IMR-90 (cell line): ENCODE results near the gene SYNM. TPM values are rescaled to one million over a fixed set of nuclear protein-coding genes. Genes with fewer than 3 reads are reported as not detected.
"Not testable (repeated sequence)": the region's sequence is repeated elsewhere in the genome, so short reads cannot be mapped to it uniquely, and the experiment has no call there.

ENCODE experiments used
- ATAC-seq: fragments of 200-7000 bp; cut with Tn5 transposase; 2 replicates; pipeline ENCODE4 v1.9.1; 2020; ENCODE audit warnings: low read depth, mild to moderate bottlenecking, moderate library complexity
- BruUV-seq: library from RNA; stranded (reverse); fragments of 400-500 nt; replicated peaks from 2 replicates; lab custom pipeline; 2021; lab: Mats Ljungman, UMichigan
- CTCF ChIA-PET: fragments of 300-600 bp; formaldehyde crosslinking; extraction: SDS; loops from one replicate; lab custom pipeline; 2021; ENCODE audit warnings: antibody characterized with exemption; lab: Yijun Ruan, JAX
- POLR2A ChIA-PET: fragments of 300-600 bp; sonication (Branson Sonifier 250); formaldehyde crosslinking; loops from one replicate; lab custom pipeline; 2022; ENCODE audit warnings: antibody characterized with exemption; ENCODE audit not compliant: unreplicated experiment; lab: Charles Lee
- DNase-seq: peaks from one replicate; pipeline ENCODE4 v3.0.0; 2013
- H2AFZ ChIP-seq: replicated peaks from 2 replicates; pipeline ENCODE3; 2013; ENCODE audit warnings: low read length, mild to moderate bottlenecking; ENCODE audit not compliant: poor library complexity
- H2AK5ac ChIP-seq: 2 replicates; pipeline ENCODE4 v1.6.1; 2013; ENCODE audit warnings: low read depth, low read length, inconsistent platforms
- H2AK9ac ChIP-seq: replicated peaks from 2 replicates; pipeline ENCODE3; 2013; ENCODE audit warnings: mild to moderate bottlenecking, low read depth, low read length, moderate library complexity; ENCODE audit not compliant: poor library complexity
- H2BK120ac ChIP-seq: 2 replicates; pipeline ENCODE4 v1.6.1; 2013; ENCODE audit warnings: low read depth, low read length, inconsistent platforms
- H2BK15ac ChIP-seq: 3 replicates; pipeline ENCODE4 v1.6.1; 2013; ENCODE audit warnings: low read depth, low read length, inconsistent platforms
- H2BK20ac ChIP-seq: 2 replicates; pipeline ENCODE4 v1.6.1; 2013; ENCODE audit warnings: low read depth, mild to moderate bottlenecking, inconsistent platforms, low read length, moderate library complexity
- H2BK5ac ChIP-seq: 2 replicates; pipeline ENCODE4 v1.6.1; 2013; ENCODE audit warnings: mild to moderate bottlenecking, low read depth, low read length, inconsistent platforms; ENCODE audit not compliant: poor library complexity, severe bottlenecking
- H3K14ac ChIP-seq: replicated peaks from 2 replicates; pipeline ENCODE4 v1.6.1; 2013; ENCODE audit warnings: low read depth, low read length, inconsistent platforms
- H3K18ac ChIP-seq: 2 replicates; pipeline ENCODE4 v1.6.1; 2013; ENCODE audit warnings: low read depth, low read length, control low read depth
- H3K23ac ChIP-seq: 2 replicates; pipeline ENCODE4 v1.6.1; 2013; ENCODE audit warnings: low read depth, low read length, inconsistent platforms
- H3K27ac ChIP-seq: 2 replicates; pipeline ENCODE4 v1.5.1; 2013; ENCODE audit warnings: mild to moderate bottlenecking, control low read depth, low read length; ENCODE audit not compliant: insufficient read depth
- H3K27me3 ChIP-seq: 2 replicates; pipeline ENCODE4 v1.6.1; 2013; ENCODE audit warnings: low read length; ENCODE audit not compliant: control insufficient read depth, insufficient read depth
- H3K36me3 ChIP-seq: 2 replicates; pipeline ENCODE4 v1.6.1; 2013; ENCODE audit warnings: low read length, mixed read lengths; ENCODE audit not compliant: control insufficient read depth, insufficient read depth
- H3K4ac ChIP-seq: 2 replicates; pipeline ENCODE4 v1.6.1; 2013; ENCODE audit warnings: low read depth, low read length, inconsistent platforms
- H3K4me1 ChIP-seq: 2 replicates; pipeline ENCODE4 v1.6.1; 2013; ENCODE audit warnings: low read length, mixed read lengths; ENCODE audit not compliant: control insufficient read depth, insufficient read depth
- H3K4me2 ChIP-seq: 2 replicates; pipeline ENCODE4 v1.6.1; 2013; ENCODE audit warnings: low read depth, mild to moderate bottlenecking, control low read depth, low read length, moderate library complexity
- H3K4me3 ChIP-seq: 2 replicates; pipeline ENCODE4 v1.5.1; 2013; ENCODE audit warnings: low read depth, mild to moderate bottlenecking, control low read depth, low read length, moderate library complexity; ENCODE audit not compliant: insufficient read depth
- H3K56ac ChIP-seq: 2 replicates; pipeline ENCODE4 v1.6.1; 2013; ENCODE audit warnings: low read length, inconsistent platforms; ENCODE audit not compliant: insufficient read depth; ENCODE audit errors: extremely low read depth
- H3K79me1 ChIP-seq, 2 experiments: 2 replicates each; pipeline ENCODE4 v1.6.1; 2013; ENCODE audit warnings: low read length in 2 of 2, inconsistent platforms in 1 of 2, low read depth in 1 of 2
- H3K9ac ChIP-seq: 2 replicates; pipeline ENCODE4 v1.6.1; 2013; ENCODE audit warnings: low read depth, low read length, control low read depth
- H3K9me1 ChIP-seq: 2 replicates; pipeline ENCODE4 v1.6.1; 2013; ENCODE audit warnings: low read length, inconsistent platforms; ENCODE audit not compliant: insufficient read depth
- H3K9me3 ChIP-seq: 2 replicates; pipeline ENCODE4 v1.6.1; 2013; ENCODE audit warnings: low read length; ENCODE audit not compliant: control insufficient read depth, insufficient read depth
- H4K20me1 ChIP-seq: 2 replicates; pipeline ENCODE4 v1.6.1; 2013; ENCODE audit warnings: low read length, inconsistent platforms; ENCODE audit not compliant: insufficient read depth
- H4K5ac ChIP-seq: 2 replicates; pipeline ENCODE4 v1.6.1; 2013; ENCODE audit warnings: mild to moderate bottlenecking, low read depth, low read length, control low read depth
- H4K8ac ChIP-seq, 2 experiments: 2 replicates each; pipeline ENCODE4 v1.6.1; 2013; ENCODE audit warnings: low read depth in 2 of 2, low read length in 2 of 2, control low read depth in 1 of 2, inconsistent platforms in 1 of 2
- H4K91ac ChIP-seq: 2 replicates; pipeline ENCODE4 v1.6.1; 2013; ENCODE audit warnings: low read depth, low read length, inconsistent platforms; ENCODE audit not compliant: insufficient read depth
- CEBPB ChIP-seq: IDR thresholded peaks from 2 replicates; pipeline ENCODE4 v1.6.1; 2012; ENCODE audit warnings: low read depth, low read length, improper control_type of control experiment
- ELK1 ChIP-seq: fragments of 150-350 bp; IDR thresholded peaks from 2 replicates; pipeline ENCODE4 v1.6.1; 2016; ENCODE audit warnings: low read depth, mild to moderate bottlenecking, low read length, moderate library complexity, borderline replicate concordance
- USF2 ChIP-seq: fragments of 150-350 bp; IDR thresholded peaks from 2 replicates; pipeline ENCODE4 v1.6.1; 2017; ENCODE audit warnings: mild to moderate bottlenecking, antibody characterized with exemption, low read length, low read depth
- WGBS, 2 experiments: methylation state at CpG; one replicate each; pipeline versions ENCODE4 v1.1.5 to v1.1.7; 2013; ENCODE audit warnings: missing lambda C conversion rate in 2 of 2; ENCODE audit not compliant: insufficient read length in 1 of 2; ENCODE audit errors: extremely low coverage in 2 of 2; 5-methylcytosine and 5-hydroxymethylcytosine counted together
- dilution Hi-C: fragments of 300-500 bp; cut with HindIII; formaldehyde crosslinking; loops from one replicate; pipeline ENCODE4 v1.14.3; 2018; ENCODE audit warnings: low sequenced_read_pairs; ENCODE audit not compliant: unreplicated experiment
- in situ Hi-C: fragments of 300-500 bp; cut with MboI; formaldehyde crosslinking; loops from 3 replicates; pipeline ENCODE4 v1.14.3; 2019; ENCODE audit warnings: low sequenced_read_pairs, inconsistent platforms, mixed read lengths
- intact Hi-C: fragments of 100-400 bp; cut with micrococcal nuclease; formaldehyde crosslinking; loops from 2 replicates; pipeline ENCODE4 v1.10.0; 2022
- polyA plus RNA-seq, 3 experiments: library from polyadenylated mRNA; depleted of rRNA; stranded (reverse); fragments of >200 nt; gene quantifications; 2 replicates each; pipeline ENCODE4 v1.2.3, GENCODE V29; 2012; ENCODE audit warnings: low replicate concordance in 1 of 3
- total RNA-seq: library from RNA; depleted of rRNA; stranded (reverse); fragments of >200 nt; gene quantifications from 2 replicates; pipeline ENCODE4 v1.2.3, GENCODE V29; 2012

Gene SYNM
- total and polyA plus RNA-seq, 2 of the 4 experiments (the other 2 are of a cell fraction) = 2.1 to 3.4 TPM

DNA sequence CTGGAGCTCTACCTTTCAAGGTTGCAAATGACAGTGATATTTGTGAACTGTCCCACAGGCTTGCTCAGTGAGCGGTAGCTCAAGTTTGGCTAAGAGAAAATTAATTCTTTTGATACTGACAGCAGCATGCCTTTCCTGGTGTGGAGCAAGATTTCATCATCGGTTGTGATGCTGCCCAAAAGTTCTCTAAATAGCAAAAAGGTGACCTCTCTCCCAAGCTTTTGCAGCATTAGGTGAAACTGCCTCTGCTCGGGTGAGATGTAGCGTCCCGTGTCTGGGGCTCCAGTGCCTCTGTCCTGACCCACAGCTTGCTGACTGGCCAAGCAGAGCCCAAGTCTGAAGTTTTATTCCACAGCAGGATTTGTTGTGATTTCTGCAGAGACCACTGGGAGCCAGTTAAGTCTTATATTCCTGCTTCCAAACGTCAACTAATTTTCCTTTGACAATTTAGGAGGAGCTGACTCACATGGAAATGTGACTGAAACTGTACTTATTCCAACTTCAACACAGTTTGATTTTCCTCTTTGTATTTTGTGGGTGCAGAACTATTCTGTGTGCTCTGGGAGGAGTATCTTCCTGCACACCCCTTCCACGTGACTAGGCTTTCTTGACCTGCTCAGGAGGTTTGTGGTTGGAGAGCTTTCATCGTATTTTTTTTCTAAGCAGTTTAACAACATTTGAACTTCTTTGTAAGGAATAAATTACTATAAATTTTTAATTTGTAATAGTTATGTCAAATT lies 5.9 kb downstream of the SYNM start:
- no peak overlapping the region for H3K4me2 ChIP-seq
- CTCF ChIA-PET = interaction anchor here (1.0 kb wide), 1 partner anchor 10 kb away, joined by 4 read pairs; no protein-coding TSS in a partner anchor
- no peak overlapping the region for H3K56ac ChIP-seq
- H2BK20ac ChIP-seq = no peak overlapping the region
- no peak for TF ChIP-seq ELK1
- peak; percentile 55 for TF ChIP-seq CEBPB
- TF ChIP-seq USF2 = no peak
- peak; percentile 18 for DNase-seq
- H3K4me3 ChIP-seq = no peak overlapping the region
- peaks cover 4% of the 10 kb centered on the region; the same call in 1 of the 2 replicates for H4K20me1 ChIP-seq
- no peaks in the 10 kb centered on the region for H3K27me3 ChIP-seq
- WGBS, 2 experiments = no CpG with 5 or more reads among the region's 8 CpGs
- H4K91ac ChIP-seq = no peak overlapping the region
- in situ Hi-C loops (loop anchor here (25.0 kb wide), 1 partner anchor 627 kb away; the partner anchor contains the start of gene LYSMD4), intact Hi-C loops (no loop called here), dilution Hi-C loops (loop anchor here (25.0 kb wide), 1 partner anchor 102 kb away; no protein-coding TSS in a partner anchor)
- BruUV-seq = no TSS peak
- no peak overlapping the region for H3K4ac ChIP-seq
- H4K8ac ChIP-seq = no peak overlapping the region
- H4K5ac ChIP-seq = no peak overlapping the region
- H3K9me3 ChIP-seq = no peaks in the 10 kb centered on the region
- H3K23ac ChIP-seq = no peak overlapping the region
- ATAC-seq = no peak
- H3K9me1 ChIP-seq = 0 out of 2 replicates have a peak, but pooled peaks cover 7% of the 10 kb centered on the region
- H2AK5ac ChIP-seq = no peak overlapping the region
- no peak overlapping the region for H2BK120ac ChIP-seq
- H2AK9ac ChIP-seq = no peak overlapping the region
- H3K14ac ChIP-seq = no peak overlapping the region; the same call in 1 of the 2 replicates
- no peak overlapping the region for H2BK5ac ChIP-seq
- POLR2A ChIA-PET = no interaction called here
- no peak overlapping the region for H3K27ac ChIP-seq
- peaks cover 7 to 42% of the 10 kb centered on the region in 2 experiments for H3K79me1 ChIP-seq
- H3K18ac ChIP-seq = no peak overlapping the region
- no peak overlapping the region for H3K9ac ChIP-seq
- no peak overlapping the region for H2BK15ac ChIP-seq
- no peak overlapping the region for H2AFZ ChIP-seq
- H3K36me3 ChIP-seq = peaks cover 2% of the 10 kb centered on the region; the same call in 1 of the 2 replicates
- peaks cover 2% of the 10 kb centered on the region; the same call in 1 of the 2 replicates for H3K4me1 ChIP-seq

DNA sequence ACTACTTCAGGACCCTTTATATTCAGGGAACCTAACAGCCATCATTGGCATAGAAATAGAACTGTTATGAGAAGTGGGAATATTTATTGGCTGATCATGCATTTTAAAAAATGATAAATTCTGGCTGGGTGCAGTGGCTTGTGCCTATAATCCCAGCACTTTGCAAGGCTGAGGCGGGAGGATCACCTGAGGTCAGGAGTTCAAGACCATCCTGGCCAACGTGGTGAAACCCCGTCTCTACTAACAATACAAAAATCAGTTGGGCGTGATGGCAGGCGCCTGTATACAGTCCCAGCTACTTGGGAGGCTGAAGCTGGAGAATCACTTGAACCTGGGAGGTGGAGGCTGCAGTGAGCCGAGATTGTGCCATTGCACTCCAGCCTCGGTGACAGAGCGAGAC lies 6.8 kb downstream of the SYNM start:
- H3K36me3 ChIP-seq, H3K27me3 ChIP-seq, H4K20me1 ChIP-seq, H3K4ac ChIP-seq, H4K5ac ChIP-seq, BruUV-seq, H3K18ac ChIP-seq, H2AFZ ChIP-seq, H2AK9ac ChIP-seq, H3K4me2 ChIP-seq, H2BK5ac ChIP-seq, ATAC-seq, H3K9ac ChIP-seq, H3K4me3 ChIP-seq, H2BK20ac ChIP-seq, H2BK15ac ChIP-seq, H3K56ac ChIP-seq, H4K8ac ChIP-seq, H3K4me1 ChIP-seq, H3K27ac ChIP-seq, CTCF ChIA-PET, H3K9me1 ChIP-seq, H3K23ac ChIP-seq, H2AK5ac ChIP-seq, DNase-seq, H2BK120ac ChIP-seq, intact Hi-C loops, H4K91ac ChIP-seq, POLR2A ChIA-PET, H3K14ac ChIP-seq, H3K9me3 ChIP-seq: not testable (repeated sequence)
- H3K79me1 ChIP-seq = peaks cover 7 to 37% of the 10 kb centered on the region in 2 experiments
- in situ Hi-C loops = loop anchor here (25.0 kb wide), 1 partner anchor 626 kb away; the partner anchor contains the start of gene LYSMD4
- WGBS, 2 experiments = 80% methylated on average over 3 of the region's 8 CpGs; no CpG with 5 or more reads in 1 of the 2 experiments
- dilution Hi-C loops = loop anchor here (25.0 kb wide), 1 partner anchor 101 kb away; no protein-coding TSS in a partner anchor
